ENCODE measurements around the gene HMGN1. TPM values are rescaled to one million over a fixed set of nuclear protein-coding genes. Genes with fewer than 3 reads are reported as not detected.

HMGN1 gene
- total RNA-seq, 1 experiment from 2014 or later, result 293 TPM

DNA sequence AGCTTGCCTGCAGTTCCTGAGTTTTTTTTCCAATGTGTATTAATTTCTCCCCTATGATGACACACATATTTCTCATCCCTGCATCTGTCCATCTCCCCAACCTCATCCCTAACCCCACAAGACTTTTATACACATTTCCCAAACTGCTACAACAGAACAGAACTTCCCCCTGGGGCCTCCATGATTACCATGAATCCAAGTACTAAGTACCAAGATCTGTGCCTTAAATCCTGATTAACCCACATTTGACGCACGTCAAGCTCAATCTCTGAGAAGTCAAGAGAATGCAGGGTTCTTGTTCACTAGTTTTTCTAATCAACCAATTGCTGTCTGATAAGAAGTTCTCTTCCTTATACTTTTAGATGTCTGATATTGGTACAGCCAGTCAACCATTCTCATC, 9.7 kb downstream of the HMGN1 start:
- BruUV-seq (replicated peaks), result no TSS peak
- Histone ChIP-seq H3K27ac (ENCODE audit: low read length) (no peak overlapping the region), H3K27me3 (ENCODE audit: control insufficient read depth, insufficient read depth, low read length) (no peaks in the 10 kb centered on the region), H3K4me3 (ENCODE audit: low read depth in 2 of 2, low read length in 2 of 2) (no peak overlapping the region), H3K4me1 (ENCODE audit: control insufficient read depth, insufficient read depth, low read length) (no peaks in the 10 kb centered on the region), H3K36me3 (ENCODE audit: control insufficient read depth, insufficient read depth, low read length) (peaks cover 5% of the 10 kb centered on the region; the same call in 1 of the 2 replicates), H3K9me3 (ENCODE audit: control insufficient read depth, insufficient read depth, low read depth, low read length) (no peaks in the 10 kb centered on the region)
- no peak for DNase-seq (ENCODE audit: low read depth, low spot score)
- ChIA-PET POLR2A (interaction anchor here (0.6 kb wide), 1 partner anchor 82 kb away, joined by 9 read pairs; no protein-coding TSS in a partner anchor), CTCF (no interaction called here)
- in situ Hi-C loops (cut with HindIII; ENCODE audit: low pct_unique_long_range_greater_than_20kb, low sequenced_read_pairs), result no loop called here
- no peak for ATAC-seq
- no peak for TF ChIP-seq TCF7L2 (IDR thresholded peaks at IDR 0.05; ENCODE audit: low read depth, low read length)
- TF ChIP-seq, protein P1, sequence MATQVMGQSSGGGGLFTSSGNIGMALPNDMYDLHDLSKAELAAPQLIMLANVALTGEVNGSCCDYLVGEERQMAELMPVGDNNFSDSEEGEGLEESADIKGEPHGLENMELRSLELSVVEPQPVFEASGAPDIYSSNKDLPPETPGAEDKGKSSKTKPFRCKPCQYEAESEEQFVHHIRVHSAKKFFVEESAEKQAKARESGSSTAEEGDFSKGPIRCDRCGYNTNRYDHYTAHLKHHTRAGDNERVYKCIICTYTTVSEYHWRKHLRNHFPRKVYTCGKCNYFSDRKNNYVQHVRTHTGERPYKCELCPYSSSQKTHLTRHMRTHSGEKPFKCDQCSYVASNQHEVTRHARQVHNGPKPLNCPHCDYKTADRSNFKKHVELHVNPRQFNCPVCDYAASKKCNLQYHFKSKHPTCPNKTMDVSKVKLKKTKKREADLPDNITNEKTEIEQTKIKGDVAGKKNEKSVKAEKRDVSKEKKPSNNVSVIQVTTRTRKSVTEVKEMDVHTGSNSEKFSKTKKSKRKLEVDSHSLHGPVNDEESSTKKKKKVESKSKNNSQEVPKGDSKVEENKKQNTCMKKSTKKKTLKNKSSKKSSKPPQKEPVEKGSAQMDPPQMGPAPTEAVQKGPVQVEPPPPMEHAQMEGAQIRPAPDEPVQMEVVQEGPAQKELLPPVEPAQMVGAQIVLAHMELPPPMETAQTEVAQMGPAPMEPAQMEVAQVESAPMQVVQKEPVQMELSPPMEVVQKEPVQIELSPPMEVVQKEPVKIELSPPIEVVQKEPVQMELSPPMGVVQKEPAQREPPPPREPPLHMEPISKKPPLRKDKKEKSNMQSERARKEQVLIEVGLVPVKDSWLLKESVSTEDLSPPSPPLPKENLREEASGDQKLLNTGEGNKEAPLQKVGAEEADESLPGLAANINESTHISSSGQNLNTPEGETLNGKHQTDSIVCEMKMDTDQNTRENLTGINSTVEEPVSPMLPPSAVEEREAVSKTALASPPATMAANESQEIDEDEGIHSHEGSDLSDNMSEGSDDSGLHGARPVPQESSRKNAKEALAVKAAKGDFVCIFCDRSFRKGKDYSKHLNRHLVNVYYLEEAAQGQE (IDR thresholded peaks at IDR 0.05; ENCODE audit: insufficient read depth in 1 of 2, low read depth in 2 of 2, low read length in 1 of 2), result no peak
- no peak for TF ChIP-seq POLR2AphosphoS5 (IDR thresholded peaks at IDR 0.05; ENCODE audit: low read depth, low read length)
- TF ChIP-seq SIN3A (IDR thresholded peaks at IDR 0.05; ENCODE audit: borderline replicate concordance, insufficient read depth, low read depth, low read length), result no peak
- TF ChIP-seq, protein P2, sequence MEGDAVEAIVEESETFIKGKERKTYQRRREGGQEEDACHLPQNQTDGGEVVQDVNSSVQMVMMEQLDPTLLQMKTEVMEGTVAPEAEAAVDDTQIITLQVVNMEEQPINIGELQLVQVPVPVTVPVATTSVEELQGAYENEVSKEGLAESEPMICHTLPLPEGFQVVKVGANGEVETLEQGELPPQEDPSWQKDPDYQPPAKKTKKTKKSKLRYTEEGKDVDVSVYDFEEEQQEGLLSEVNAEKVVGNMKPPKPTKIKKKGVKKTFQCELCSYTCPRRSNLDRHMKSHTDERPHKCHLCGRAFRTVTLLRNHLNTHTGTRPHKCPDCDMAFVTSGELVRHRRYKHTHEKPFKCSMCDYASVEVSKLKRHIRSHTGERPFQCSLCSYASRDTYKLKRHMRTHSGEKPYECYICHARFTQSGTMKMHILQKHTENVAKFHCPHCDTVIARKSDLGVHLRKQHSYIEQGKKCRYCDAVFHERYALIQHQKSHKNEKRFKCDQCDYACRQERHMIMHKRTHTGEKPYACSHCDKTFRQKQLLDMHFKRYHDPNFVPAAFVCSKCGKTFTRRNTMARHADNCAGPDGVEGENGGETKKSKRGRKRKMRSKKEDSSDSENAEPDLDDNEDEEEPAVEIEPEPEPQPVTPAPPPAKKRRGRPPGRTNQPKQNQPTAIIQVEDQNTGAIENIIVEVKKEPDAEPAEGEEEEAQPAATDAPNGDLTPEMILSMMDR (IDR thresholded peaks at IDR 0.05), result no peak
- intact Hi-C loops (cut with micrococcal nuclease; ENCODE audit: unreplicated experiment), result no loop called here

DNA sequence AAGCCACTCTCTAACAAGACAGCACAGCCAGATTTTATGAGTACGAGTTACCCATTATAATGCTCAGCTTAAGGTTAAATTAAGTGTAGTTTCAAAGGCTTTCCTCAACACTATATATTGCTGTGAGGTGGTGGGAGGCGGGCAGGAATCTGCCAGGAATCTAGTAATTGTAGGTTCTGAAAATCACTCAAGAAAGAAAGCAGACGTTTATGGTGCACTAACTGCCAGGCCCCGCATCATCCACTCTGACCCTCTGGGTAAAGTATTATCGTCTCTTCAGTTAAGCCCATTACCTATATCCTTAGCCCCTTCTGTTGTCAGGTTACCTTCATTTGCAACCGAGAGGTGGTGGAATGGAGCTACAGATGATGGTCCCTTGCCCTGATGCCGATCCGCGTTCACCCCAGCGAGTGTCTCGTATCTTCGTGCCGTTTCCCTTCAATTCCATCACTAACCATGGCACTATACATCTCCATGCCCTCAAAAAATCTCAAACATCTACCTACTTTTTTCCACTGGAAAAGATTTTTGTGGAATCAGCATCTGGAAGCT, 12.4 kb downstream of the HMGN1 start:
- CTCF ChIA-PET, result no interaction called here
- POLR2A ChIA-PET, result interaction anchor here (0.6 kb wide), 1 partner anchor 24 kb away, joined by 8 read pairs; no protein-coding TSS in a partner anchor
- TF ChIP-seq POLR2AphosphoS5 (IDR thresholded peaks at IDR 0.05; ENCODE audit: low read depth, low read length), result no peak
- no peak for TF ChIP-seq SIN3A (IDR thresholded peaks at IDR 0.05; ENCODE audit: borderline replicate concordance, insufficient read depth, low read depth, low read length)
- TF ChIP-seq, protein P1 (IDR thresholded peaks at IDR 0.05; ENCODE audit: insufficient read depth in 1 of 2, low read depth in 2 of 2, low read length in 1 of 2), result no peak
- TF ChIP-seq, protein P2 (IDR thresholded peaks at IDR 0.05), result no peak
- TF ChIP-seq TCF7L2 (IDR thresholded peaks at IDR 0.05; ENCODE audit: low read depth, low read length), result no peak
- BruUV-seq (replicated peaks), result no TSS peak
- Histone ChIP-seq H3K4me3 (ENCODE audit: low read depth in 2 of 2, low read length in 2 of 2) (no peak overlapping the region), H3K27ac (ENCODE audit: low read length) (no peak overlapping the region), H3K27me3 (ENCODE audit: control insufficient read depth, insufficient read depth, low read length) (no peaks in the 10 kb centered on the region), H3K4me1 (ENCODE audit: control insufficient read depth, insufficient read depth, low read length) (no peaks in the 10 kb centered on the region), H3K36me3 (ENCODE audit: control insufficient read depth, insufficient read depth, low read length) (no peaks in the 10 kb centered on the region; the same call in 1 of the 2 replicates), H3K9me3 (ENCODE audit: control insufficient read depth, insufficient read depth, low read depth, low read length) (no peaks in the 10 kb centered on the region)
- intact Hi-C loops (cut with micrococcal nuclease; ENCODE audit: unreplicated experiment), result no loop called here
- in situ Hi-C loops (cut with HindIII; ENCODE audit: low pct_unique_long_range_greater_than_20kb, low sequenced_read_pairs), result no loop called here
- DNase-seq (ENCODE audit: low read depth, low spot score) (no peak), ATAC-seq (no peak)

Data from Panc1 (cell line).